SK-N-MC (cell line): ENCODE measurements around the gene FARS2.

ENCODE experiments used
- EZH2 ChIP-seq: fragments of 200-600 bp; sonication (generic); IDR thresholded peaks from one replicate; pipeline ENCODE4 v1.6.1; 2017; ENCODE audit warnings: antibody characterized with exemption
- FOXP2 ChIP-seq: optimal IDR thresholded peaks from 2 replicates; pipeline ENCODE3; 2011; ENCODE audit warnings: mild to moderate bottlenecking, moderate library complexity; ENCODE audit not compliant: insufficient read depth; ENCODE audit errors: extremely low read length, control extremely low read depth
- POLR2AphosphoS5 ChIP-seq: IDR thresholded peaks from 2 replicates; pipeline ENCODE4 v1.6.1; 2012; ENCODE audit warnings: mild to moderate bottlenecking, low read depth, low read length, borderline replicate concordance

GRCh38 chr6:5645328-5646290, 384.3 kb downstream of the FARS2 start:
- TF ChIP-seq EZH2 (no peak), POLR2AphosphoS5 (no peak), FOXP2 (no peak)
